WTC11 (cell line): ENCODE data around the gene BMP8A.

ENCODE experiments used
- ETV6 ChIP-seq: sonication (generic); formaldehyde crosslinking; IDR thresholded peaks from 2 replicates; pipeline ENCODE4 v1.8.1; 2022; ENCODE audit warnings: mild to moderate bottlenecking, missing genetic modification reagents
- KAT7 ChIP-seq: sonication (generic); formaldehyde crosslinking; IDR thresholded peaks from 2 replicates; pipeline ENCODE4 v1.8.1; 2023; ENCODE audit warnings: missing genetic modification reagents, mild to moderate bottlenecking, borderline replicate concordance
- NR2C2 ChIP-seq: sonication (generic); formaldehyde crosslinking; IDR thresholded peaks from 2 replicates; pipeline ENCODE4 v1.8.0; 2022; ENCODE audit warnings: mild to moderate bottlenecking, missing genetic modification reagents
- RORB ChIP-seq: fragments of 250-450 bp; sonication (Bioruptor Pico); IDR thresholded peaks from 2 replicates; pipeline ENCODE4 v1.9.0; 2021; ENCODE audit warnings: mild to moderate bottlenecking
- SP1 ChIP-seq: sonication (generic); formaldehyde crosslinking; conservative IDR thresholded peaks from 2 replicates; pipeline ENCODE4 v1.8.1; 2022; ENCODE audit warnings: missing genetic modification reagents
- ZNF121 ChIP-seq: sonication (generic); formaldehyde crosslinking; IDR thresholded peaks from 2 replicates; pipeline ENCODE4 v1.8.0; 2023; ENCODE audit warnings: missing genetic modification reagents
- ZNF138 ChIP-seq: sonication (generic); formaldehyde crosslinking; conservative IDR thresholded peaks from 2 replicates; pipeline ENCODE4 v1.8.1; 2022; ENCODE audit warnings: mild to moderate bottlenecking, moderate library complexity, missing genetic modification reagents
- TF ChIP-seq, protein P1 (sequence below): fragments of 200-600 bp; IDR thresholded peaks from 2 replicates; pipeline ENCODE4 v1.8.0; 2022; ENCODE audit warnings: antibody characterized with exemption
- TF ChIP-seq, protein P2 (sequence below): sonication (generic); formaldehyde crosslinking; IDR thresholded peaks from 2 replicates; pipeline ENCODE4 v1.8.1; 2022; ENCODE audit warnings: low read depth, missing genetic modification reagents, borderline replicate concordance
- TF ChIP-seq, protein P3 (sequence below): sonication (generic); formaldehyde crosslinking; IDR thresholded peaks from 2 replicates; pipeline ENCODE4 v1.8.1; 2023; ENCODE audit warnings: mild to moderate bottlenecking, missing genetic modification reagents, borderline replicate concordance
- TF ChIP-seq, protein P4 (sequence below): fragments of 250-450 bp; sonication (Bioruptor Pico); IDR thresholded peaks from 2 replicates; pipeline ENCODE4 v1.9.0; 2021; ENCODE audit warnings: mild to moderate bottlenecking
- TF ChIP-seq, protein P5 (sequence below): sonication (generic); formaldehyde crosslinking; IDR thresholded peaks from 2 replicates; pipeline ENCODE4 v1.8.0; 2022; ENCODE audit warnings: mild to moderate bottlenecking, missing genetic modification reagents
- TF ChIP-seq, protein P6 (sequence below): sonication (generic); formaldehyde crosslinking; IDR thresholded peaks from 2 replicates; pipeline ENCODE4 v1.8.0; 2022; ENCODE audit warnings: mild to moderate bottlenecking, missing genetic modification reagents
- TF ChIP-seq, protein P7 (sequence below): fragments of 250-450 bp; sonication (Bioruptor Pico); IDR thresholded peaks from 2 replicates; pipeline ENCODE4 v1.9.0; 2021; ENCODE audit warnings: mild to moderate bottlenecking

DNA sequence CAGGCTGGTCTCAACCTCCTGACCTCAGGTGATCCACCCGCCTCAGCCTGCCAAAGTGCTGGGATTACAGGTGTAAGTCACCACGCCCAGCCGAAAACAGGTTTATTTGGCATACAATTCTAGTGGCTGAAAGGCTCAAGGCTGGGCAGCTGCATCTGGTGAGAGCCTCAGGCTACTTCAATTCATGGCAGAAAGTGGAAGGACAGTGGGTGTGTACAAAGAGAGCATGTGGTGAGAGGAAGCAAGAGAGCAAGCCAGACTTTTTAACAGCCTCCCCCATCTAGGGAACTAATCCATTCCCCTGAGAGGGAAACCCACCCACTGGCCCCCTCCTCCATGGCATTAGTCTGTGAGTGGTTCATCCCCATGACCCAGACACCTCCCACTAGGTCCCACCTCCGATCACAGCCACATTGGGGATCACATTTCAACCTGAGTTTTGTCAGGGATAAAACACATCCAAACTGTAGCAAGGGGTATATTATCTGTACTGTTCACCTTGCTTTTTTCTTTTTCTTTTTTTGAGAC lies 9.5 kb downstream of the BMP8A start:
- TF ChIP-seq, protein P1, sequence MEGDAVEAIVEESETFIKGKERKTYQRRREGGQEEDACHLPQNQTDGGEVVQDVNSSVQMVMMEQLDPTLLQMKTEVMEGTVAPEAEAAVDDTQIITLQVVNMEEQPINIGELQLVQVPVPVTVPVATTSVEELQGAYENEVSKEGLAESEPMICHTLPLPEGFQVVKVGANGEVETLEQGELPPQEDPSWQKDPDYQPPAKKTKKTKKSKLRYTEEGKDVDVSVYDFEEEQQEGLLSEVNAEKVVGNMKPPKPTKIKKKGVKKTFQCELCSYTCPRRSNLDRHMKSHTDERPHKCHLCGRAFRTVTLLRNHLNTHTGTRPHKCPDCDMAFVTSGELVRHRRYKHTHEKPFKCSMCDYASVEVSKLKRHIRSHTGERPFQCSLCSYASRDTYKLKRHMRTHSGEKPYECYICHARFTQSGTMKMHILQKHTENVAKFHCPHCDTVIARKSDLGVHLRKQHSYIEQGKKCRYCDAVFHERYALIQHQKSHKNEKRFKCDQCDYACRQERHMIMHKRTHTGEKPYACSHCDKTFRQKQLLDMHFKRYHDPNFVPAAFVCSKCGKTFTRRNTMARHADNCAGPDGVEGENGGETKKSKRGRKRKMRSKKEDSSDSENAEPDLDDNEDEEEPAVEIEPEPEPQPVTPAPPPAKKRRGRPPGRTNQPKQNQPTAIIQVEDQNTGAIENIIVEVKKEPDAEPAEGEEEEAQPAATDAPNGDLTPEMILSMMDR = no peak
- TF ChIP-seq ZNF138 (CRISPR knock-in tag) (no peak), NR2C2 (CRISPR knock-in tag) (no peak), KAT7 (no peak), ZNF121 (no peak), RORB (no peak), ETV6 (no peak), SP1 (no peak)
- TF ChIP-seq, protein P2, sequence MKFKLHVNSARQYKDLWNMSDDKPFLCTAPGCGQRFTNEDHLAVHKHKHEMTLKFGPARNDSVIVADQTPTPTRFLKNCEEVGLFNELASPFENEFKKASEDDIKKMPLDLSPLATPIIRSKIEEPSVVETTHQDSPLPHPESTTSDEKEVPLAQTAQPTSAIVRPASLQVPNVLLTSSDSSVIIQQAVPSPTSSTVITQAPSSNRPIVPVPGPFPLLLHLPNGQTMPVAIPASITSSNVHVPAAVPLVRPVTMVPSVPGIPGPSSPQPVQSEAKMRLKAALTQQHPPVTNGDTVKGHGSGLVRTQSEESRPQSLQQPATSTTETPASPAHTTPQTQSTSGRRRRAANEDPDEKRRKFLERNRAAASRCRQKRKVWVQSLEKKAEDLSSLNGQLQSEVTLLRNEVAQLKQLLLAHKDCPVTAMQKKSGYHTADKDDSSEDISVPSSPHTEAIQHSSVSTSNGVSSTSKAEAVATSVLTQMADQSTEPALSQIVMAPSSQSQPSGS (CRISPR knock-in tag) = no peak
- TF ChIP-seq, protein P3, sequence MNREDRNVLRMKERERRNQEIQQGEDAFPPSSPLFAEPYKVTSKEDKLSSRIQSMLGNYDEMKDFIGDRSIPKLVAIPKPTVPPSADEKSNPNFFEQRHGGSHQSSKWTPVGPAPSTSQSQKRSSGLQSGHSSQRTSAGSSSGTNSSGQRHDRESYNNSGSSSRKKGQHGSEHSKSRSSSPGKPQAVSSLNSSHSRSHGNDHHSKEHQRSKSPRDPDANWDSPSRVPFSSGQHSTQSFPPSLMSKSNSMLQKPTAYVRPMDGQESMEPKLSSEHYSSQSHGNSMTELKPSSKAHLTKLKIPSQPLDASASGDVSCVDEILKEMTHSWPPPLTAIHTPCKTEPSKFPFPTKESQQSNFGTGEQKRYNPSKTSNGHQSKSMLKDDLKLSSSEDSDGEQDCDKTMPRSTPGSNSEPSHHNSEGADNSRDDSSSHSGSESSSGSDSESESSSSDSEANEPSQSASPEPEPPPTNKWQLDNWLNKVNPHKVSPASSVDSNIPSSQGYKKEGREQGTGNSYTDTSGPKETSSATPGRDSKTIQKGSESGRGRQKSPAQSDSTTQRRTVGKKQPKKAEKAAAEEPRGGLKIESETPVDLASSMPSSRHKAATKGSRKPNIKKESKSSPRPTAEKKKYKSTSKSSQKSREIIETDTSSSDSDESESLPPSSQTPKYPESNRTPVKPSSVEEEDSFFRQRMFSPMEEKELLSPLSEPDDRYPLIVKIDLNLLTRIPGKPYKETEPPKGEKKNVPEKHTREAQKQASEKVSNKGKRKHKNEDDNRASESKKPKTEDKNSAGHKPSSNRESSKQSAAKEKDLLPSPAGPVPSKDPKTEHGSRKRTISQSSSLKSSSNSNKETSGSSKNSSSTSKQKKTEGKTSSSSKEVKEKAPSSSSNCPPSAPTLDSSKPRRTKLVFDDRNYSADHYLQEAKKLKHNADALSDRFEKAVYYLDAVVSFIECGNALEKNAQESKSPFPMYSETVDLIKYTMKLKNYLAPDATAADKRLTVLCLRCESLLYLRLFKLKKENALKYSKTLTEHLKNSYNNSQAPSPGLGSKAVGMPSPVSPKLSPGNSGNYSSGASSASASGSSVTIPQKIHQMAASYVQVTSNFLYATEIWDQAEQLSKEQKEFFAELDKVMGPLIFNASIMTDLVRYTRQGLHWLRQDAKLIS (CRISPR knock-in tag) = no peak
- TF ChIP-seq, protein P4, sequence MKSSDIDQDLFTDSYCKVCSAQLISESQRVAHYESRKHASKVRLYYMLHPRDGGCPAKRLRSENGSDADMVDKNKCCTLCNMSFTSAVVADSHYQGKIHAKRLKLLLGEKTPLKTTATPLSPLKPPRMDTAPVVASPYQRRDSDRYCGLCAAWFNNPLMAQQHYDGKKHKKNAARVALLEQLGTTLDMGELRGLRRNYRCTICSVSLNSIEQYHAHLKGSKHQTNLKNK = no peak
- TF ChIP-seq, protein P5, sequence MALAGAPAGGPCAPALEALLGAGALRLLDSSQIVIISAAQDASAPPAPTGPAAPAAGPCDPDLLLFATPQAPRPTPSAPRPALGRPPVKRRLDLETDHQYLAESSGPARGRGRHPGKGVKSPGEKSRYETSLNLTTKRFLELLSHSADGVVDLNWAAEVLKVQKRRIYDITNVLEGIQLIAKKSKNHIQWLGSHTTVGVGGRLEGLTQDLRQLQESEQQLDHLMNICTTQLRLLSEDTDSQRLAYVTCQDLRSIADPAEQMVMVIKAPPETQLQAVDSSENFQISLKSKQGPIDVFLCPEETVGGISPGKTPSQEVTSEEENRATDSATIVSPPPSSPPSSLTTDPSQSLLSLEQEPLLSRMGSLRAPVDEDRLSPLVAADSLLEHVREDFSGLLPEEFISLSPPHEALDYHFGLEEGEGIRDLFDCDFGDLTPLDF (CRISPR knock-in tag) = no peak
- TF ChIP-seq, protein P6, sequence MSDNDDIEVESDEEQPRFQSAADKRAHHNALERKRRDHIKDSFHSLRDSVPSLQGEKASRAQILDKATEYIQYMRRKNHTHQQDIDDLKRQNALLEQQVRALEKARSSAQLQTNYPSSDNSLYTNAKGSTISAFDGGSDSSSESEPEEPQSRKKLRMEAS (CRISPR knock-in tag) = no peak
- TF ChIP-seq, protein P7, sequence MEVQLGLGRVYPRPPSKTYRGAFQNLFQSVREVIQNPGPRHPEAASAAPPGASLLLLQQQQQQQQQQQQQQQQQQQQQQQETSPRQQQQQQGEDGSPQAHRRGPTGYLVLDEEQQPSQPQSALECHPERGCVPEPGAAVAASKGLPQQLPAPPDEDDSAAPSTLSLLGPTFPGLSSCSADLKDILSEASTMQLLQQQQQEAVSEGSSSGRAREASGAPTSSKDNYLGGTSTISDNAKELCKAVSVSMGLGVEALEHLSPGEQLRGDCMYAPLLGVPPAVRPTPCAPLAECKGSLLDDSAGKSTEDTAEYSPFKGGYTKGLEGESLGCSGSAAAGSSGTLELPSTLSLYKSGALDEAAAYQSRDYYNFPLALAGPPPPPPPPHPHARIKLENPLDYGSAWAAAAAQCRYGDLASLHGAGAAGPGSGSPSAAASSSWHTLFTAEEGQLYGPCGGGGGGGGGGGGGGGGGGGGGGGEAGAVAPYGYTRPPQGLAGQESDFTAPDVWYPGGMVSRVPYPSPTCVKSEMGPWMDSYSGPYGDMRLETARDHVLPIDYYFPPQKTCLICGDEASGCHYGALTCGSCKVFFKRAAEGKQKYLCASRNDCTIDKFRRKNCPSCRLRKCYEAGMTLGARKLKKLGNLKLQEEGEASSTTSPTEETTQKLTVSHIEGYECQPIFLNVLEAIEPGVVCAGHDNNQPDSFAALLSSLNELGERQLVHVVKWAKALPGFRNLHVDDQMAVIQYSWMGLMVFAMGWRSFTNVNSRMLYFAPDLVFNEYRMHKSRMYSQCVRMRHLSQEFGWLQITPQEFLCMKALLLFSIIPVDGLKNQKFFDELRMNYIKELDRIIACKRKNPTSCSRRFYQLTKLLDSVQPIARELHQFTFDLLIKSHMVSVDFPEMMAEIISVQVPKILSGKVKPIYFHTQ = no peak
